Activated CD8-positive, alpha-beta memory T cell treated with anti-CD3 and anti-CD28 coated beads for 48 hours (primary cell): ENCODE data around the gene HRG.

ENCODE experiments used
- DNase-seq, 3 experiments: peaks; one replicate each; pipeline ENCODE4 v3.0.0-alpha.2; 2020; ENCODE audit warnings: low read depth in 2 of 3, low spot score in 2 of 3

HRG gene

DNA sequence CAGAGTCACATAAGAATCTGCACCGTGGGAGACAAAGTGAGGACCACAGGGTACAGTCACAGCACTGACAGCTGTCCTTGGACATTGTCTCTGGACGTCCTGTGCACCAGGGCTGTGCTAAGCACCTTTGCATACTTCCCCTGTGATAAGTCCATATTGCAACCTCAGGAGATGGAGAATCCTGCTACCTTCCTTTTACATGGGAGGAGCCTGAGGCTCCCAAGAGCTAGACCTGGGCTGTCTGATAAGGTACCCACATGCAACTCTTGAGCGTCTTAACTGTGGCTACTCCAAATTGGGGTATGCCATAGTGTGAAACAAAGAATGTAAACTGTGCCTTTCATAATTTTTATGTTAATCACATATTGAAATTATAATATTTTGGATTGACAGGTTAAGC, 28.1 kb upstream of the HRG start:
- no peak for DNase-seq

DNA sequence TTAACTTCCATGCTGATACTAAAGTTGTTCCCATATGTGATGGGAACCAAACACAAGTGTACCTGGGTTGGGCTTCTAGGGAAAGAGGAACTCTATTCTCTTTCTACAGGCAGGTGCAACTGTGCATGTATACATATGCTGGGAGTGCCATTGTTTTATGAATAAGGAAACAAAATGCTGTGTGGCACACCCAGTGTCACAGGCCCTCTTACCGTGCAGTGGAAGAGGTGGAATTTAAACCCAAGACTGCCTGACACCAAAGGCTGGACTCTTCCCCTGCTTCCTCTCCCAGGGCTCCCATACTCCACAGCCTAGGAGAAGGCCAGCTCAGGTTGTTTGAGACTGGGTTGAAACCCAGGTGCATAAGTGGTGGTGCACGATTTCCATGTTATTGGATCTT, 27.6 kb upstream of the HRG start:
- no peak for DNase-seq

DNA sequence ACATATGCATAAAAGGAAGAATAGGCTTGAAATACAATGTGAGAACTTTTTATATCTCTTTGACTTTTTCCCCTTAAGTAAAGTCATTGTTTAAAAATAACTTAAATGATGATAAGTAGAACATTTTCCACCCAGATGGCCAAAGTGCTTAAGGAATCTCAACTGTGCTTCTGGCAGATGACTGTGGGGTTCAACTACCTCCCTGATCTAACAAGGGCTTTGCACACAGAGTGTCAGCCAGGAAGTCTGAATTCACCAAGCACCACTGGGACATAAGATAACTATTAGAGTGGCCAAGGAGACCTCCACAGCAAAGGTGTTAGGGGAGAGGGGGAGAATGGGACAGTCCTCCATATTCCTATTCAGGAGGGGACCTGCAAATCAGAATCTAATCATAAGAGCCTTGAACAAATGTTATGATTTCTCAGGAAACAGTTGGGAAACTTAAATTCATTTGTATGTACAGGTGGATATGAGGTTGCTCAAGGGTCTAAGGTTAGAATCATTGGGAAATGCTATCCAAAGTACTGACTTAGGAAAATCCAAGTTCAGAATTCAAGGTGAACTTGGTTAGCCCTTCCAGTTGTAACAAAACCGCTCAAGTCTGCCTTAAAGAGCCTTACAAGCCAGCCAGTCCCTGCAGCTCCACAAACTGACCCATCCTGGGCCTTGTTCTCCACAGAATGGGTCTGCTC, 25.9 kb upstream of the HRG start, which contains the start of gene FETUB:
Gene FETUB, plus strand, starts transcription at position 622 of the 695 bp plus-strand sequence. Its CDS starts 62 bp downstream, at position 684.
- no peak for DNase-seq

DNA sequence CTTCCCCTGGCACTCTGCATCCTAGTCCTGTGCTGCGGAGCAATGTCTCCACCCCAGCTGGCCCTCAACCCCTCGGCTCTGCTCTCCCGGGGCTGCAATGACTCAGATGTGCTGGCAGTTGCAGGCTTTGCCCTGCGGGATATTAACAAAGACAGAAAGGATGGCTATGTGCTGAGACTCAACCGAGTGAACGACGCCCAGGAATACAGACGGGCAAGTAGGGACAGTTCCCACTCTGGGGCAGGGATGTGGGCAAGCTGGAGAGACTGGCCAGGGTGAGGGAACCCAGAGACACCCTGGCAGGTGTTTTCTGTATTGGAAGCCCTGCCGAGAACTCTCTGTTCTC, 25.4 kb upstream of the HRG start:
- DNase-seq, result no peak

DNA sequence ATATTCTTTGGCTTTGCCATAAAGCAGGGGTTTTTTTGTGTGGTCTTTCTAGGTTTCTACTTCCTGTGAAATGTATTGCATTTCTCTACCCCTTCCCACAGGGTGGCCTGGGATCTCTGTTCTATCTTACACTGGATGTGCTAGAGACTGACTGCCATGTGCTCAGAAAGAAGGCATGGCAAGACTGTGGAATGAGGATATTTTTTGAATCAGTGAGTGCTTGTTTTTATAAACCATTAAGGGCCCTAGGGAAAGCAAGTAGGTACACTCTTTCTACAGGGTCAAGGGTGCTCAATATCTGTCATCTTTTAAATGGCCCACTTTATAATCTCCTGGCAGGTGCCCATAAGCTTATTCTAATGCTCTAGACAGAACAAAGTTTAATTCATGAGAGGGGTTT, 24.9 kb upstream of the HRG start:
- no peak for DNase-seq

DNA sequence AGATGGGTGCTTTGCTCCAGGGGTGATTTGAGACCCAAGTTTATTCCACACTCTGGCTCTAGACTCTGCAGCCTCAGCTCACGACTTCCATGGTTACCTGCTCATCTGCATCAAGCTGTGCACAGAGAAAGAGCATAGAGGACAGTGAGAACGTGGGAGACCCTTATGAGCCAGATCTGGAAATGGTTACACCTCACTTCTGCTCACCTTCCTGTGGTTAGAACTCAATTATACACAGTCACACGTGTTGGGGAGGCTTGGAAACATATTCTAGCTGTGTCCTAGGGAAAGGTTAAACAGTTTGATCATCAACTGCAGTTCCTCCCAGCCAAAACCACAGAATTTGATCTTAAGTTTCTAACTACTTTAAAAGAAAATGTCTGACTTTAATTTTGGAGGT, 23.8 kb upstream of the HRG start:
- DNase-seq, result no peak

DNA sequence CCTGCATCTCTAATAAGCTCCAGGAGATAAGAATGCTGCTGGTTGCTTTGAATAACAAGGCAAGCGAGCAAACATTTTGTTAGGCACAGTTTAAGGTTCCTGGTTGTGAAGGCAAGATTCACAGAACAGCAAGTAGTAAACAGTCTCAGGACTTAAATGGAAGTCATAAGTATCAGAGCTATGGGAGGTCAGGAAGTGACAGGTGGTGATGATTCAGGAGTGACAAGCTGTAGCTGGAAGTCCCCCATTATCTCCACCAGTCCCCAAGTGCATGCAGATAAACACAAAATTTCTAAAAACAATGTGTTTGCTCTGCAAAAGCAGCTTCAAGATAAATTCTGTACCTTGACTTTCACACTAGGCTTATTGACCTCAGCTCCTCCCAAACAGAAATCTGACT, 22.3 kb upstream of the HRG start:
- no peak for DNase-seq

DNA sequence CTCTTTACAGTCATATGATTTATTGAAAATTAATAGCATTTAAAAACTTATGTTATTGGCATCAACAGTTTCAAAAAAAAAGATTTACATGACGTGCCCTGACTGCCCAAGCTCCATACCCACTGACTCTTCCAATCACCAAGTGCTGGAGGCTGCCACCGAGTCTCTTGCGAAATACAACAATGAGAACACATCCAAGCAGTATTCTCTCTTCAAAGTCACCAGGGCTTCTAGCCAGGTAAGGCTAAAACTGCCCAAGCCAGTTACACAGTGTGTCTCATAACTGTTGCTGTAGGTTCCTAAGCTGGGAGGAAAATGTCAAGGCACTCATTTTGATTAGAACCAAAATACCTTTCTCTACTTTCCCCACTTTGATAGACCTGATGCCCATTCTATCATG, 21.1 kb upstream of the HRG start:
- DNase-seq, result no peak

DNA sequence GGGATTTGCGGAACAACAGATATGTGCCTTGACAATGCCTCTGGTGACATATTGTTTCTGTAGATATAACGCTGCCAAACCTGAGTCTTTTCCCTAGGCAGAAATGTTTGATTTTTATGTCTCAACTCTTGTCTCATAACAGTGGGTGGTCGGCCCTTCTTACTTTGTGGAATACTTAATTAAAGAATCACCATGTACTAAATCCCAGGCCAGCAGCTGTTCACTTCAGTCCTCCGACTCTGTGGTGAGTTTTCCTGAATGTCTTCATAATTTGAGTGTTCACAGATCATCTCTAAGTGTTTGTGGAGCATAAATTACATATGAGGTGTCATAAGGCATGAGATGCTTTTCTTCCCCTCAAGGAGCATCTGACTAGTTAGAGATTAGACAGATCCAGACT, 19.7 kb upstream of the HRG start:
- DNase-seq, result no peak

DNA sequence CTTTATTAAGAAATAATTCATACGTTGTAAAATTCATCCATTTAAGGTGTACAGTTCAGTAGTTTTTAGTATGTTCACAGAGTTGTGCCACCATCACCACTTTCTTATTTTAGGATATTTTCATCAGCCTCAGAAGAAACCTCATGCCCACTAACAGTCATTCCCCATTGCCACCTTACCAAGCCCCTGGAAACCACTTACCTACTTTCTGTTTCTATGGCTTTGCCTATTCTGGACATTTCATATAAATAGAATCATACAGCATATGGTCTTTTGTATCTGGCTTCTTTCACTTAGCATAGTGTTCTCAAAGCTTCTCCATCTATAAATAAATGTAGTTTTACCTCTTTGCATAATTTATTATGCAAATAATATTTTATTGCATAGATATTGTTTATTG, 19.0 kb upstream of the HRG start:
- DNase-seq, result no peak

DNA sequence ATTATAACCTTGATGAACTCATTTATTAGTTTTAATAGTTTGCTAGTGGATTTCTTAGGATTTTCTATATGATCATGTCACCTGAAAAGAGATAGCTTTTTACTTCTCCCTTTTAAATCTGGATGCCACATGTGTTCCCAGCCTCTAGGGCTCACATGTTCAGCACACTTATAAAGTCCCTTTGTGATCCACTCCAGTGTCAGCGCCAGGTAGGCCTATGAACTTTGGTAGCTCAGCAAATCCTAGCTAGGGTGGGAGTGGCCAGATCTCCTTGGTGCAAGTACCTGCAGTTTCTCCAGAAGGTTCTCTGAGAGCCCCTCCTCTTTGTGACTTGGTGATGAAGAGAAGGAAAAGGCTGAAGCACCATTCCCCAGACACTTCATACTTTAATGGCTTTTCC, 17.0 kb upstream of the HRG start:
- no peak for DNase-seq

DNA sequence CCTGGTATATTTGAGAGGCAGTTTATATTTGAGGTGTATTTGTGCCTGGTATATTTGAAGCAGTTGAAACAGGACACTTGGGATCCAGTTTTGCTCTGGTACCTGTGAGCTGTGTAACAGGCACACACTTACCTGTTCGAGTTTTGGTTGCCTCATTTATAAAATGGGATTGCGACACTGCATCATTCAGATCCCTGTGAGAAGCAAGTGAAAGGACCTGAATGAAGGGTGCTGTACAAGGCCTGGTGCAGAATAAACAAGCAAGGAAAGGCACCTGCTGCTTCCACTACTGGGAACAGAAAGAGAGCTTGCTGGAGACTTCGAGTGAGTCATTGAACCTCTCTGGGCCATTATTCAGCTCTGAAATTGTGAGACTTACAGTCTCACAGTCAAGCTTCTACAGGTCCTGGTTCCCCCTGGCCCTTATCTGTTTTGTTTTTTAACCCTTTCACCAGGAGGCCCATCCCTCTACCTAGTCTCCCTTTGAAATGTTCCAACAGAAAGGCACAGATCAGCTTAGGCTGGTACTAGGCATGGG, 14.1 kb upstream of the HRG start:
- DNase-seq, result no peak

DNA sequence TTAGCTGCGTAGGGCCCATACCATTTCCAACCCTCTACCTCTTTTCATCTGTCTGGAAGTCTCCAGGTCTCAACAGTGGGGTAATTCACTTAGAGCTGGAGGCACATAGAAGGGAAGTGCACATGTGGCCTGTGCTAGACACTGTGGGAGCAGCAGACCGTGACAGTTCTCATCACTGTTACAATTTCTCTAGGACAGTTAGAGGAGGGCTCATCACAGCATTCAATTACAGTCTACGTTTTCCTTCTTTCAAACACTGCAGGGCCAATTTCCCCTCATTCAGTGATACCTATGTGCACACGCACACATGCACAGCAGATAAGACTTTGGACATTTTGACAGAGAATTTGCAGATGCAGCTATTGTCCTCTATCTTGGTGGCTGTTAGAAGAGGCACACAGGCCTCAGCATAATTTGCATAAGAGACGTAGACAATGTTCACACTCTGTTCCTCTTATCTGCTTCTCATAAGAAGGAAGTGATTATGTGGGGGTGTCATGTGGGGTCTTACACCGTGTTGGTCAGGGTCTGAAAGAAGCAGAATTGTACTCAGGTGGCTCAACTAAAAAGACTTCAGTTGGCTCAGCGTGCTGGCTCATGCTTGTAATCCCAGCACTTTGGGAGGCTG, 12.6 kb upstream of the HRG start:
- no peak for DNase-seq

DNA sequence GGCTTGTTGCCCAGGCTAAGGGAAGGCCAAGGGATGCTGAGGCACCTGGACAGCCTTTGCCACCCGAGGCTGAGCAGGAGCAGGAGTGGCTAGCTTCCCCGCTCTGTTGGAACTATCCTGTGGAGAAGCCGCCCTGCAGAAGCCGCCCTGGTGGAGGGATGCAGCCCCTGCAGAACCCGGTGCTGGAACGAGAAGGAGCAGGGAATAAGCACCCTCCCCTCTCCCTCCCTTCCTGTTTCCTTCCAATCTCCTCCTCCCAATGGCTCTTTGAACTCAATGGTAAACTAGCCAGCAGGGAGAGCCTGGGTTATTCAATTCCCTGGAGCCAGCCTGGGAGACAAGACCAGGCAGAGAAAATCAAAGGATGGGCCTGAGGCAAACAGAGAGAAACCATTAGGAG, 11.8 kb upstream of the HRG start:
- DNase-seq, result no peak

DNA sequence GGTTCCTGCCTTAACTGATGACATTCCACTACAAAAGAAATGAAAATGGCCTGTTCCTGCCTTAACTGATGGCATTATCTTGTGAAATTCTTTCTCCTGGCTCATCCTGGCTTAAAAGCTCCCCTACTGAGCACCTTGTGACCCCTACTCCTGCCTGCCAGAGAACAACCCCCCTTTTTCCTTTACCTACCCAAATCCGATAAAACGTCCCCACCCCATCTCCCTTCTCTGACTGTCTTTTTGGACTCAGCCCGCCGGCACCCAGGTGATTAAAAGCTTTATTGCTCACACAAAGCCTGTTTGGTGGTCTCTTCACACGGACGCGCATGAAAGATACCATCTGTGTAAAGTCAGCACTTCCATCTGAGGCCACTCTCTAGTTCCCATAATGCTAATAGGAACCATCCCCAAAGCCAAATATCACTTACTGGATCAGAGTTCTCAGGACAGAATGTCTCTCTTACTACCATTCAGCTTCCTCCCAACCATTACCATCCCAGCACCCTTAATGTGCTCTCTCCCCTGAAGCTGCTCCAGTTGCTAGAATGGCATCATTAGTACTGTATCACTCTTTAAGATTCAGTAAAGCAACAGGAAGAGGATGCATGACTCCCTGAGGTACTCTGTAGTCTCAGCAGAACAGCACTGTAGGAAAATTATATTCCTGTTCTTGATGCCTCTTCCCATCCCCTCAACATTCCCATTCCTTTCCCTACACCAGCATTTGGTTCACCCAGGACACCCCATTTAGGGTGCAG, 2.3 kb upstream of the HRG start:
- no peak for DNase-seq

DNA sequence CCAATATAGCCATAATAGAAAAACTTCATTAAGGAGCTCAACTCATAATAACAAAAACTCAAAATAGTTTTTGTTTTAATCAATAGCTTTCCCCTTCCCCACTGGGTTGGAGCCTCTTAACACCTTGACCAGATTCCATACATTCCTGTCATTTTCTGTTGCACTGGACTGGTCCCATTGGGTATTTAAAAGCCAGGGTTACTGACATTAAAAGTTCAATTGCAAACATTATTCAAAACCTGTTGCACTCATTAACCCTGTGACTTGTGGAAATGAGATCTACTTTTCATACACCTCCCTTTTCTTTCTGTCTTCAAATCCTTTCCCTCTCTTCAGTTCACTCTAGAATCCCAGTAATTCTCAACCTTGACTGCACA, 1.7 kb upstream of the HRG start:
- DNase-seq, result no peak

DNA sequence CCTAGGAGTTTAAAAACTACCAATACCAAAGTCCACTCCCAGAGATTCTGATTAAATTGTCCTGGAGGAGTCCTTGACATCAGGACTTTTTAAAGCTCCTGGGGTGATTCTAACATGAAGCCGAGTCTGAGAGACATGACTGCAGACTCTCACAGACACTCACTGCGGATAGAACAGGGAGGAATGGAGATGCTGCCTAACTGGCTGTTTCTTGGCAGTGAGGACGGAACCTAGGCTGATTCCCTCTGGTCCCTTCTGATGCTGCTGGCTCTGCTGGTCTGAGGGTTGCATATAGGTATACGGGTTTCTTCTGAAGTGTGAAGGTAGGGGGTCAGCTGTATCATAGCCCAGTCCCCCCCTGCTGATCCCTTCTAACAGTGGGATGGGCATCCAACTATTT, 1.3 kb upstream of the HRG start:
- no peak for DNase-seq

DNA sequence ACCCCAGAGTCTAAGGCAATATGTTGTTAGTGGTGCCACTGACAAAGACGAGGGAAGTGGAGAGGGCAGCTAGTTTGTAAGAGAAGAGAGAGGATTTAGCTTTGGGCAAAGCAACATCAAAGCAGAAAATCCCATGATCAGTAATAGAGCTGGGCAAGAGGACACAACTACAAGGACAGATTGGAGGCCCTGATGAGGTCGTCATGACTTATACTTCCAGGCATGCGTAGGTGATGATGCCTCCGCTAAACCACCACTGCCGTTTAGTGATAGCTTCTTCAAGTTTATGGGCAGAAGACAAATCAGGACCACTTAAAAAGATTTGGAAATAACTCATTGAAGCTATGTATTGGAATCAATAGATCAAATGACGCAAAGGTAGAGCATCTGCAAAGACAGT, 2.6 kb downstream of the HRG start:
- no peak for DNase-seq

DNA sequence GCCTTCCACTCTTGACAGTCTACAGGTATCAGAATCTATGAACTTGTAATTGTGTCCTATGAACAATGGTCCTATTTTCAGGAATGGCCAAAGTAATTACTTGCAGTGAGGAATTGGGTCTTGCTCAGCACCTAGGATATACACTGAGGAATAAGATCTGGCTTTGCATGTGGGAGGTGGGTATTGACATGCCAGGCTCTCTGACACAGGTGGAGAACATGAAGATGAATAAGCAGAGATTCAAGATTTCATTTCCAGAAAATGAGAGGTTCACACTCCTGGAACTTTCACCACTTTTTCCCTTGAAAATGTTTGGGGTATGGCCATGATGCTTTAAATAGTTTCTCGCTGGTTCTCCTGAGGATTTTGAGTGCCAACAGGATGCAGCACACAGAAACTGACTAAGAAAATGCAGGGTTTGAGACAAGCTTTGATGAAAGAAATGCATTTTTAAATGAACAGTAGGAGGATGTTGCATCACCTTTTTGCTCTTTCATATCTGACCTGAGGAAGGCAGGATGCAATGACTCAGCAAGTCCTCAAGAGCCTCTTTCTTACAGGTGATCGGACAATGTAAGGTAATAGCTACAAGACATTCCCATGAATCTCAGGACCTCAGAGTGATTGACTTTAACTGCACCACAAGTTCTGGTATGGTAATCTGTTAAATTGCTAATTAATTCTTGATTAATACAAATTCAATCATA, 3.7 kb downstream of the HRG start:
- DNase-seq, result no peak

DNA sequence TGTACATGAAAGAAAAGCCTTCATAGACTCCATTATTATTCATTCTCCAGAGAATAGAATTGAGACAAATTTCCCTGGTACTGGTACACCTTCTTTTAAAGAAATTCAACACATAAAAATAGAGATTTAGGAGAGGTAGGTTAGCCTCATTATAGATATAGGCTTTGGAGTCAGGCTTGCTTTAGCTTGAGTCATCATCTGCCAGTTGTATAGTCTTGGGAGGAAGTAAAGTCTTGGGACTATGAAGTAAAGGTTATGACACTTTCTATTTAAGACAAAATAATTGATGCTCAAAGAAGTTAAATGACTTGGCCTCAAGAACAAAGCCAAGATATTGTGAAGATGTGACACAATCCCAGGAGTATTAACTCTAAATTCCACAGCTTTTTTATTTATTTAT, 4.3 kb downstream of the HRG start:
- DNase-seq, result no peak

DNA sequence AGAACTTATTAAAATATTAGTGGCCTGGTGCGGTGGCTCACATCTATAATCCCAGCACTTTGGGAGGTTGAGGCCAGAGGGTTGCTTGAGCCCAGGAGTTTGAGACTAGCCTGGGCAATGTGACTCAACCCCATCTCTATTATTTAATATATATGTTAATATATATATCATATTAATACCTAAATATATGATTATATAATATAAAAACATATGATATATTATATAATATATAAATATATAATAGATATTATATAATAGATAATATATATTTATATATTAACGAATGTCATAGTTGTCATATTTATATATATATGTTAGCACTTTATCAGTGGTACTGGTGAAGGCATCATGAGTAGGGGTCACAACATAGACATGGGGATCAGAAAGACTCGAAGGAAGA, 5.2 kb downstream of the HRG start:
- DNase-seq, result no peak

DNA sequence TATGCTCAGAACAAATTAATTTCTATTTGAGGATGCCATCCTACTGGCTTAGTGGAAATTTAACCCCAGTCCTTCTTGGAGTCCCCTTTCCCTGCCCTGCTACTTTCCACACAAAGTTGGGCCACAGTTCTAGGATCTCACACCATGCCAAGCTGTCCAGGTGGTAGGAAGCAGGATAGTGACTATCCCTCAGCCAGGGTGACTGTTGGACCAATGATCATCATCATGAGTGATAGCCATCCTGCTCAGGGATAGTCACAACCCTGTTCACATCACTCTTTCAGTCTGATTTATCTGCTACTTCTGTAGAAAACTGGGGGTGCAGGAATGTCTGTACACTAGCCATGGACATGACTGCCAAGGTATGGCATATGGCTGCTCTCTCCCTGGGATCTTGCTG, 12.8 kb downstream of the HRG start:
- DNase-seq, result no peak
